Uterus (tissue), 2 donors: ENCODE data around the gene FNIP2.

ENCODE experiments used
- POLR2A ChIP-seq, 2 donors: fragments of 450-650 bp; IDR thresholded peaks; one replicate each; pipeline ENCODE4 v1.6.1; 2016; ENCODE audit warnings: antibody characterized with exemption in 2 of 2, mild to moderate bottlenecking in 1 of 2, moderate library complexity in 1 of 2
- TF ChIP-seq, protein P1 (sequence below), 4 experiments: fragments of 200-600 bp in 2 of 4; fragments of 450-650 bp in 2 of 4; sonication (generic) in 2 of 4; IDR thresholded peaks; one replicate each; pipeline ENCODE4 v1.5.1; 2016 to 2019; ENCODE audit warnings: antibody characterized with exemption in 4 of 4, mild to moderate bottlenecking in 2 of 4, moderate library complexity in 1 of 4

DNA sequence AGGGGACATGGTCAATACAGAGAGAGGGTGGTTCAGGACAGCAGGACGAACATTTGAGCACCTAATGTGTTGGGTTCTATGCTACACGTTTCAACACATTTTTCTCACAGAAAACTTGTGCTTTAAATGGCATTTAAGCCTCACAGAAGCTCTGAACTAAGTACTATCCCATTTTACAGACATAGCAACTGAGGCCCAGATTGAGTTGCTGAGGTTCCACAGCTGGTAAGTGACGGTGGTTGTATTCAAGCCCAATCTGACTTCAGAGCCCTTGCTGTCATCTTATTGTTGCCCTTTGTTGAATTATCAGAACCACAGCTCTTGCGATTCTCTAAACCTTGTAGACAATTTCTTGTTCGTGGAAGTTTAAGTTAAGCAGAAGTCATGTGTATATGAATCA is 116.7 kb downstream of the FNIP2 start:
- TF ChIP-seq POLR2A (IDR thresholded peaks at IDR 0.05) = no peak
- TF ChIP-seq, protein P1, sequence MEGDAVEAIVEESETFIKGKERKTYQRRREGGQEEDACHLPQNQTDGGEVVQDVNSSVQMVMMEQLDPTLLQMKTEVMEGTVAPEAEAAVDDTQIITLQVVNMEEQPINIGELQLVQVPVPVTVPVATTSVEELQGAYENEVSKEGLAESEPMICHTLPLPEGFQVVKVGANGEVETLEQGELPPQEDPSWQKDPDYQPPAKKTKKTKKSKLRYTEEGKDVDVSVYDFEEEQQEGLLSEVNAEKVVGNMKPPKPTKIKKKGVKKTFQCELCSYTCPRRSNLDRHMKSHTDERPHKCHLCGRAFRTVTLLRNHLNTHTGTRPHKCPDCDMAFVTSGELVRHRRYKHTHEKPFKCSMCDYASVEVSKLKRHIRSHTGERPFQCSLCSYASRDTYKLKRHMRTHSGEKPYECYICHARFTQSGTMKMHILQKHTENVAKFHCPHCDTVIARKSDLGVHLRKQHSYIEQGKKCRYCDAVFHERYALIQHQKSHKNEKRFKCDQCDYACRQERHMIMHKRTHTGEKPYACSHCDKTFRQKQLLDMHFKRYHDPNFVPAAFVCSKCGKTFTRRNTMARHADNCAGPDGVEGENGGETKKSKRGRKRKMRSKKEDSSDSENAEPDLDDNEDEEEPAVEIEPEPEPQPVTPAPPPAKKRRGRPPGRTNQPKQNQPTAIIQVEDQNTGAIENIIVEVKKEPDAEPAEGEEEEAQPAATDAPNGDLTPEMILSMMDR (IDR thresholded peaks at IDR 0.05) = no peak
